SU-DHL-6 (cell line): Measurements from ENCODE around the gene SNX30.

Source experiments
- H2AFZ ChIP-seq: fragments of 200-600 bp; sonication (generic); 2 replicates; pipeline ENCODE4 v1.6.1; 2014; ENCODE audit warnings: low read depth, mild to moderate bottlenecking, moderate library complexity, mixed read lengths, antibody characterized with exemption, low read length; ENCODE audit not compliant: severe bottlenecking
- H3F3A ChIP-seq: fragments of 200-600 bp; shearing (Covaris generic); 2 replicates; pipeline ENCODE4 v1.6.0; 2016; ENCODE audit warnings: antibody characterized with exemption, mild to moderate bottlenecking; ENCODE audit not compliant: insufficient read depth
- H3K27ac ChIP-seq: fragments of 200-600 bp; sonication (generic); 2 replicates; pipeline ENCODE4 v1.5.1; 2016; ENCODE audit warnings: low read depth, mild to moderate bottlenecking, low read length, moderate library complexity, mixed read lengths
- H3K27me3 ChIP-seq: fragments of 200-600 bp; sonication (generic), shearing (Covaris generic); 2 replicates; pipeline ENCODE4 v1.6.0; 2014; ENCODE audit warnings: mild to moderate bottlenecking, low read length
- H3K36me3 ChIP-seq: fragments of 200-600 bp; sonication (generic); 2 replicates; pipeline ENCODE4 v1.6.1; 2014; ENCODE audit warnings: mild to moderate bottlenecking, low read length, mixed read lengths
- H3K4me2 ChIP-seq: fragments of 300-600, 200-600 bp; shearing (Covaris generic), sonication (generic); 2 replicates; pipeline ENCODE4 v1.6.0; 2014; ENCODE audit warnings: low read length, low read depth, mild to moderate bottlenecking; ENCODE audit not compliant: poor library complexity, severe bottlenecking
- H3K4me3 ChIP-seq: fragments of 200-600 bp; sonication (generic); 2 replicates; pipeline ENCODE4 v1.5.1; 2014; ENCODE audit warnings: antibody characterized with exemption, low read length, mild to moderate bottlenecking, mixed read lengths; ENCODE audit not compliant: insufficient read depth, poor library complexity, severe bottlenecking
- H3K79me2 ChIP-seq: fragments of 200-600 bp; sonication (generic); 2 replicates; pipeline ENCODE4 v1.6.1; 2014; ENCODE audit warnings: mild to moderate bottlenecking, low read length, moderate library complexity; ENCODE audit not compliant: insufficient read depth
- H3K9ac ChIP-seq: fragments of 200-600 bp; sonication (generic); 2 replicates; pipeline ENCODE4 v1.7.0; 2014; ENCODE audit warnings: mild to moderate bottlenecking, low read length
- H3K9me2 ChIP-seq: fragments of 200-600 bp; sonication (generic); replicated peaks from 2 replicates; pipeline ENCODE4 v1.6.1; 2014; ENCODE audit warnings: low read length; ENCODE audit not compliant: insufficient read depth
- H3K9me3 ChIP-seq: fragments of 200-600 bp; sonication (generic); 2 replicates; pipeline ENCODE4 v1.6.1; 2014; ENCODE audit warnings: low read length, mixed read lengths; ENCODE audit not compliant: insufficient read depth
- H4K20me1 ChIP-seq: fragments of 200-600 bp; sonication (generic); 2 replicates; pipeline ENCODE4 v1.6.1; 2014; ENCODE audit warnings: low read depth, mild to moderate bottlenecking, antibody characterized with exemption, low read length, moderate library complexity, mixed read lengths
- EZH2phosphoT487 ChIP-seq: fragments of 200-600 bp; sonication (generic), shearing (Covaris generic); conservative IDR thresholded peaks from 2 replicates; pipeline ENCODE4 v1.6.1; 2018; ENCODE audit warnings: mild to moderate bottlenecking, antibody characterized with exemption, low read length, moderate library complexity, mixed read lengths
- TF ChIP-seq, protein P1 (sequence below): fragments of 200-600 bp; sonication (generic); IDR thresholded peaks from one replicate; pipeline ENCODE4 v1.5.1; 2017; ENCODE audit warnings: antibody characterized with exemption, mild to moderate bottlenecking, low read length, moderate library complexity; ENCODE audit not compliant: insufficient read depth, poor library complexity, severe bottlenecking

SNX30 gene

DNA sequence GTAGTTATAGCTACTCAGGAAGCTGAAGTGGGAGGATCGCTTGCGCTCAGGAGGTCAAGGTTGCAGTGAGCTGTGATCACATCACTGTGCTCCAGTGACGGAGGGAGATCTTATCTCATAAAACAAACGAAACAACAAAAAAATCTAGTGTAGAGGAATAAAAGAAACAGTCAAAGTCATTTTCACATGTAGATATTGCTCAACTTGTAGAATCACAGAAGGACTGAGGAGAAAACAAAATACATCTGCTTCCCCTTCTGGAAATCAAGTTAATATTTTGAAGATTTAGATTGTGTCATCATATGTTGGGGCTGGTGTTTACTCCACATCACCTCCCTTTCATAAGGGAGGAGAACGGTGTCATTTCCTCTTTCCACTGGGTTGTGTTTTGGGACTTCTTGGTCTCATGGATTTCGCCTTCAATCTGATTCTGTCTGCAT is 148.3 kb downstream of the SNX30 start:
- Histone ChIP-seq H3K27ac (no peak overlapping the region), H3K9me2 (no peaks in the 10 kb centered on the region), H3F3A (no peaks in the 10 kb centered on the region), H2AFZ (no peak overlapping the region), H3K36me3 (no peaks in the 10 kb centered on the region), H4K20me1 (no peaks in the 10 kb centered on the region), H3K27me3 (no peaks in the 10 kb centered on the region), H3K4me3 (no peak overlapping the region), H3K9me3 (no peaks in the 10 kb centered on the region), H3K9ac (no peak overlapping the region), H3K79me2 (no peaks in the 10 kb centered on the region), H3K4me2 (no peak overlapping the region)
- TF ChIP-seq, protein P1, sequence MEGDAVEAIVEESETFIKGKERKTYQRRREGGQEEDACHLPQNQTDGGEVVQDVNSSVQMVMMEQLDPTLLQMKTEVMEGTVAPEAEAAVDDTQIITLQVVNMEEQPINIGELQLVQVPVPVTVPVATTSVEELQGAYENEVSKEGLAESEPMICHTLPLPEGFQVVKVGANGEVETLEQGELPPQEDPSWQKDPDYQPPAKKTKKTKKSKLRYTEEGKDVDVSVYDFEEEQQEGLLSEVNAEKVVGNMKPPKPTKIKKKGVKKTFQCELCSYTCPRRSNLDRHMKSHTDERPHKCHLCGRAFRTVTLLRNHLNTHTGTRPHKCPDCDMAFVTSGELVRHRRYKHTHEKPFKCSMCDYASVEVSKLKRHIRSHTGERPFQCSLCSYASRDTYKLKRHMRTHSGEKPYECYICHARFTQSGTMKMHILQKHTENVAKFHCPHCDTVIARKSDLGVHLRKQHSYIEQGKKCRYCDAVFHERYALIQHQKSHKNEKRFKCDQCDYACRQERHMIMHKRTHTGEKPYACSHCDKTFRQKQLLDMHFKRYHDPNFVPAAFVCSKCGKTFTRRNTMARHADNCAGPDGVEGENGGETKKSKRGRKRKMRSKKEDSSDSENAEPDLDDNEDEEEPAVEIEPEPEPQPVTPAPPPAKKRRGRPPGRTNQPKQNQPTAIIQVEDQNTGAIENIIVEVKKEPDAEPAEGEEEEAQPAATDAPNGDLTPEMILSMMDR: no peak
- no peak for TF ChIP-seq EZH2phosphoT487

DNA sequence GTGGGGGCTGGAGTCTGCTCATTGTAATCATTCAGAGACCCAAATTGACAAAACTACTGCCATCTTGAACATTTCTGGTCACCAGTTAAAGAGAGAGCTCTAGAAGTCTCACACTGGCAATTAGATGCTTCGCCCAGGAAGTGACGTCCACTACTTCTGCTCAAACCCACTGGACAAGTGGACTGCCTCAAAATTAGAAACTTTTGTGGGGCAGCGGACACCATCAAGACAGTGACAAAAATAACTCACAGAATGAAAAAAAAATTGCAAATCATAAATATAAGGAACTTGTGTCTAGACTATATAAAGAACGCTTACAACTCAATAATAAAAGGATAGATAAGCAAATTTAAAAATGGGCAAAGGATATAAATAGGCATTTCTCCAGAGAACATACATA is 149.9 kb downstream of the SNX30 start:
- no peaks in the 10 kb centered on the region for H3K79me2 ChIP-seq
- no peak overlapping the region for H3K4me3 ChIP-seq
- H3K9ac ChIP-seq: no peak overlapping the region
- H3K27ac ChIP-seq: no peak overlapping the region
- no peaks in the 10 kb centered on the region for H3K36me3 ChIP-seq
- no peak for TF ChIP-seq EZH2phosphoT487
- TF ChIP-seq, protein P1: no peak
- no peak overlapping the region for H2AFZ ChIP-seq
- no peaks in the 10 kb centered on the region for H3K9me3 ChIP-seq
- no peaks in the 10 kb centered on the region for H3F3A ChIP-seq
- H3K27me3 ChIP-seq: no peaks in the 10 kb centered on the region
- no peaks in the 10 kb centered on the region for H3K9me2 ChIP-seq
- no peak overlapping the region for H3K4me2 ChIP-seq
- H4K20me1 ChIP-seq: no peaks in the 10 kb centered on the region

DNA sequence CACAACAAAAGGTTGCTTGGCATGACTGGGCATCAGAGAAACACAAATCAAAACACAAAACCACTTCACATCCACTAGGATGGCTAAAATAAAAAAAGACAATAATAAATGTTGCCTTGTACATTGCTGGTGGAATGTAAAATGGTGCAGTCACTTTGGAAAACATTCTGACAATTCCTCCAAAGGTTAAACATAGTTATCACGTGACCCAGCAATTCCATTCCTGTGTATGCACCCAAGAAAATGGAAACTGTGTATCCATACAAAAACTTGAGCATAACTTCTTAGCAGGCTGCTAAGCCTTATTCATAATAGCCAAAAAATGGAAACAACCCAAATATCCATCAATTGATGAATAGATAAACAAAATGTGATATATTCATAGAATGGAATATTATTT is 150.3 kb downstream of the SNX30 start:
- H3K9me2 ChIP-seq: no peaks in the 10 kb centered on the region
- H3K4me3 ChIP-seq: no peak overlapping the region
- TF ChIP-seq, protein P1: no peak
- TF ChIP-seq EZH2phosphoT487: no peak
- no peak overlapping the region for H3K9ac ChIP-seq
- no peak overlapping the region for H3K4me2 ChIP-seq
- no peaks in the 10 kb centered on the region for H3K79me2 ChIP-seq
- H3K27me3 ChIP-seq: no peaks in the 10 kb centered on the region
- H2AFZ ChIP-seq: no peak overlapping the region
- no peaks in the 10 kb centered on the region for H3K9me3 ChIP-seq
- no peaks in the 10 kb centered on the region for H3K36me3 ChIP-seq
- no peaks in the 10 kb centered on the region for H4K20me1 ChIP-seq
- H3K27ac ChIP-seq: no peak overlapping the region
- H3F3A ChIP-seq: no peaks in the 10 kb centered on the region

DNA sequence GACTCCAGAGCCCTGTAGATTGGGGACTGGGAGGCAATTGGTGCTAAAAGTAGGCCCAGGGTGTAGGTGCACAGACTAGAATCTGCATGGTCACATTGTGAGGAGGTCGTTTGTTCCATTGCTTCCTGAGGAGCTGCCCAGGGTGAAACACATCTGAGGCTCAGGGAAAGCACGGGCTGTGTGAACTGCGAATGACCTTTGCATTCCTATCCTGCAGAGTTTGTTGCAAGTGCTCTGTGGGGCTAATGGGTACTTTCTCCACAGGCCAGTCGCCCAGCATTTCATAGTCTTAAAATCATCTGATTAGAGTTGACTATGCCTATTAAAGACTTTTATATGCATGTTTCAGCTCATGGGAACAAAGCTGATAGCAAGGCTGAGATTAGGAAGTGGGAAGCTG is 154.5 kb downstream of the SNX30 start:
- Histone ChIP-seq H3F3A (no peaks in the 10 kb centered on the region), H3K36me3 (no peaks in the 10 kb centered on the region), H4K20me1 (no peaks in the 10 kb centered on the region), H3K27ac (no peak overlapping the region), H3K9me2 (no peaks in the 10 kb centered on the region), H2AFZ (no peak overlapping the region), H3K4me3 (no peak overlapping the region), H3K4me2 (no peak overlapping the region), H3K27me3 (no peaks in the 10 kb centered on the region), H3K79me2 (no peaks in the 10 kb centered on the region), H3K9ac (no peak overlapping the region), H3K9me3 (no peaks in the 10 kb centered on the region)
- TF ChIP-seq EZH2phosphoT487: no peak
- TF ChIP-seq, protein P1: no peak
